CMK (cell line): ENCODE results near the gene ONECUT1.

Experiments used
- DNase-seq: peaks from one replicate; pipeline ENCODE4 v3.0.0-alpha.2; 2010; ENCODE audit warnings: low read depth

ONECUT1 gene

GRCh38 chr15:52796753-52797520 is 6.8 kb upstream of the ONECUT1 start:
- DNase-seq: no peak

GRCh38 chr15:52796228-52796521 is 6.0 kb upstream of the ONECUT1 start:
- DNase-seq: no peak

- DNase-seq: no peak
These were observed 5.5 kb upstream of the ONECUT1 start for GRCh38 chr15:52795464-52796227.

- DNase-seq: no peak
These were observed 4.7 kb upstream of the ONECUT1 start for GRCh38 chr15:52794665-52795463.

GRCh38 chr15:52791776-52792175 is 1.6 kb upstream of the ONECUT1 start:
- DNase-seq: no peak

GRCh38 chr15:52790941-52791751 is 1.0 kb upstream of the ONECUT1 start:
- no peak for DNase-seq

- DNase-seq: peak; percentile 25
These were observed 451 bp downstream of the ONECUT1 start for GRCh38 chr15:52789601-52790168.

GRCh38 chr15:52789008-52789600 is 1.0 kb downstream of the ONECUT1 start:
- no peak for DNase-seq

- no peak for DNase-seq
These were observed 1.8 kb downstream of the ONECUT1 start for GRCh38 chr15:52788099-52788986.

- no peak for DNase-seq
These were observed 2.5 kb downstream of the ONECUT1 start for GRCh38 chr15:52787549-52788098.

- no peak for DNase-seq
These were observed 3.0 kb downstream of the ONECUT1 start for GRCh38 chr15:52787123-52787503.

- no peak for DNase-seq
These were observed 3.6 kb downstream of the ONECUT1 start for GRCh38 chr15:52786436-52787122.

GRCh38 chr15:52785672-52786406 is 4.3 kb downstream of the ONECUT1 start:
- DNase-seq: no peak

GRCh38 chr15:52784799-52785671 is 5.1 kb downstream of the ONECUT1 start:
- no peak for DNase-seq

GRCh38 chr15:52783929-52784798 is 6.0 kb downstream of the ONECUT1 start:
- no peak for DNase-seq

GRCh38 chr15:52783191-52783829 is 6.8 kb downstream of the ONECUT1 start:
- DNase-seq: no peak
